GM10266 (cell line): Measurements from ENCODE around the gene ACADS.

Experiments used
- DNase-seq: peaks from one replicate; pipeline ENCODE4 v3.0.0; 2012; ENCODE audit errors: extremely low spot score
- CTCF ChIP-seq: IDR thresholded peaks from 2 replicates; pipeline ENCODE4 v1.5.1; 2012; ENCODE audit warnings: mild to moderate bottlenecking, low read depth; ENCODE audit not compliant: control insufficient read depth, insufficient read depth; ENCODE audit errors: missing control alignments

Gene ACADS

DNA sequence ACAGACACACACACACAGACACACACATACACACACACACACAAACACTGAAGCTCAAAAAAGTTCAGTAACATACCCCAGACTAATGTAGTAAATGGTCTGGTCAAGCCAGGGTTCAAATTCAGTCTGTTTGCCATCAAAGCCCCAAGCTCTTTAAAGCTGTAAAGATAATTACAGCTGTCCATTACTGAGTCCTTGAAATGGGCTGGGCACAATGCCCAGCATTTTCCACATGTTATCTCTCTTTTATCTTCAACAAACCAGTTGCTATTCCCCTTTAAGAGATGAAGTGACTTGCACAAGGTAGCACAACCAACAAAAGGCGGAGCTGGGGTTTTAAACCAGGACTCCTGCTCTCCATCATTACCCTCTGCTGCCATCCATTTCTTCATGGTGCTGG lies 23.0 kb upstream of the ACADS start:
- TF ChIP-seq CTCF, result no peak
- no peak for DNase-seq

GRCh38 chr12:120703311-120703942 lies 22.2 kb upstream of the ACADS start:
- no peak for DNase-seq
- TF ChIP-seq CTCF, result no peak

- no peak for TF ChIP-seq CTCF
- no peak for DNase-seq
Measured at GRCh38 chr12:120705618-120706017, 20.0 kb upstream of the ACADS start.

GRCh38 chr12:120706029-120706428 lies 19.6 kb upstream of the ACADS start:
- no peak for TF ChIP-seq CTCF
- no peak for DNase-seq

- DNase-seq, result no peak
- no peak for TF ChIP-seq CTCF
Measured at GRCh38 chr12:120708651-120709050, 17.0 kb upstream of the ACADS start.

DNA sequence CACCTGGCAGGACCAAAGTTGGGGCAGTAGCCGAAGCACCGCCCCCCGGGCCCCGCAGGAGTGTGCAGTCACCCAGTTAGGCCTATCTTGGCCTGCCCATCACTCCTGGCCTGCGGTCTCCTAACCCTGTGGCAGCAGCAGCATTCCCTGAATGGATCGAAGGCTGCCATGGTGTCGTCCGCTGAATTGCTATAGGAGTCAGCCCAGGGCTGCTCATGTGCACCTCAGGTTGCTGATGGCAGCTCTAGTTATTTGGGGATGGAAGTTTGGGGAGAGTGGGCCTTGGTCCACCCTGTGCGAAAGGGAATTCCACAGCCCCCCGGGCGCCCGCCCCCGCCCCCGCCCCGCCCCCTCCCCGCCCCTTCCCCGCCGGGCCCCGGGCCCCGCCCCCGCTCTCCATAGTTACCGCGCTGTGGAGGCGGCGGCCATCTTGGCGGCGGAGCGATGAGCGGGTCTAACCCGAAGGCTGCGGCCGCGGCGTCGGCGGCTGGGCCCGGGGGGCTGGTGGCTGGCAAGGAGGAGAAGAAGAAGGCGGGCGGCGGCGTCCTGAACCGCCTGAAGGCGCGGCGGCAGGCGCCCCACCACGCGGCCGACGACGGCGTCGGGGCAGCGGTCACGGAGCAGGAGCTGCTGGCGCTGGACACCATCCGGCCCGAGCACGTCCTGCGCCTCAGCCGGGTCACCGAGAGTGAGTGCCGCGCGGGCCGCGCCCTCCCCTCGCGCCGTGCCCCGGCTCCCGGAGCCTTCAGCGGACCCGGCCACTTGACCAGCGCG lies 15.4 kb upstream of the ACADS start, which contains the start of gene UNC119B:
Gene UNC119B, plus strand, starts transcription at position 428 of the 774 bp plus-strand sequence. Its CDS starts 17 bp downstream, at position 445.
- no peak for TF ChIP-seq CTCF
- peak; percentile 92 for DNase-seq

DNA sequence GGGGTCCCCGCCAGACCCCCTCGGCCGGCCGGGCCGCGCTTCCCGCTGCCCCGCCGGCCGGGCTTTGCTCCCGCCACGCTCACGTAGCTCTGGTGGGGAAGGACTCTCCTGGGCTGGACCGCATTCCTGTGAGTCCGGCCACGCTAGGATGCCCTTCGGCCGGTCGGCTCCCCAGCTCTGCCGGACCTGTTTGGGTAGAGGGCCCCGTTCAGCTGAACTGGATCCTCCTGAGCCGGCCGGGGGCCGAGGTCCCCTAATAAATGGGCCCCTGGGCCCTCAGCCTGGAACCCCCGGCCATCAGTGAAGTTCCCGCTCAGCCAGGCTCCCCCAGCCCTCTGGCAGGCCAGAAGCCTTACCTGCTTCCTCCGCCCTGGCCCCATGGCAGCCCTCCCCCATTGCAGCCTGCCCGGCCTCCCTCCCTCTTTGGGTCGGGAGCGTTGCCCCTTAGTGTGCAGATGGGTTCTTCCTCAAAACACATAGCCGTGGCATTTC lies 14.8 kb upstream of the ACADS start:
- peak; percentile 57 for DNase-seq

More for the DNA sequence above, 14.8 kb upstream of the ACADS start:
- no peak for TF ChIP-seq CTCF
